PFSK-1 (cell line): Measurements from ENCODE around the gene GFOD1.

Experiments
- FOXP2 ChIP-seq: optimal IDR thresholded peaks from 2 replicates; pipeline ENCODE3; 2011; ENCODE audit warnings: borderline replicate concordance, control low read depth, inconsistent platforms; ENCODE audit not compliant: insufficient read depth; ENCODE audit errors: extremely low read length, extremely low read depth
- POLR2AphosphoS5 ChIP-seq: IDR thresholded peaks from 2 replicates; pipeline ENCODE4 v1.6.1; 2012; ENCODE audit warnings: low read depth, mild to moderate bottlenecking, control low read depth, low read length, moderate library complexity
- SIN3A ChIP-seq: IDR thresholded peaks from 2 replicates; pipeline ENCODE4 v1.6.1; 2012; ENCODE audit warnings: mild to moderate bottlenecking, low read length, moderate library complexity, borderline replicate concordance; ENCODE audit not compliant: insufficient read depth
- TAF1 ChIP-seq: IDR thresholded peaks from 2 replicates; pipeline ENCODE4 v1.6.1; 2012; ENCODE audit warnings: low read length, control low read depth, borderline replicate concordance; ENCODE audit not compliant: insufficient read depth
- TF ChIP-seq, protein P1 (sequence below), 2 experiments: IDR thresholded peaks; 2 replicates each; pipeline versions ENCODE4 v1.6.1 to v1.8.0; 2011 to 2012; ENCODE audit warnings: low read depth in 2 of 2, low read length in 2 of 2, control low read depth in 1 of 2, inconsistent platforms in 1 of 2, mild to moderate bottlenecking in 1 of 2, moderate library complexity in 1 of 2; ENCODE audit not compliant: insufficient read depth in 1 of 2

The GFOD1 gene

DNA sequence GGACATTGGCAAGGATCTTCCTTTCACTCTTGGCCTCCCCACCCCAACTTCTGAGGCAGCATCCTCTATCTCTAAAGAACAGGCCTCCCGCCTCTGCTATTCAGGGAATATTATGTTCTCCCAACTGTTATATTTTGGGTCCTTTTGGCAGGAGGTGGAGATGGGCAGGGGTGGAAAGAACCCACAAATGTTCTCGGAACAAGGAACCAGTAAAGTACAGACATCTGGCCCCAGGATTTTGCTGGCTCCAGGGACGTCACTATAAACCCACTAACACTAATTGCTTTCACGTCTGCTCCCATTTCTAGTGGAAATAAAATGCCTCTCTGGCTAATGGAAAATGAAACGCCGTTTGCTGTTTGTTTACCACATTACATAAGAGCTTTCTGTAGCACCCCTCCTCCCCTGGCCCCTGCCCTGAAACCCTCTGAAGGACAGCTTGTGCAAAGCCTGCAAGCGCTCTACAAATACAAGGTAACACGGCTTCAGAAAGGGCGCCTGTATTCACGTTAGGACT lies 81.4 kb downstream of the GFOD1 start:
- TF ChIP-seq, protein P1, sequence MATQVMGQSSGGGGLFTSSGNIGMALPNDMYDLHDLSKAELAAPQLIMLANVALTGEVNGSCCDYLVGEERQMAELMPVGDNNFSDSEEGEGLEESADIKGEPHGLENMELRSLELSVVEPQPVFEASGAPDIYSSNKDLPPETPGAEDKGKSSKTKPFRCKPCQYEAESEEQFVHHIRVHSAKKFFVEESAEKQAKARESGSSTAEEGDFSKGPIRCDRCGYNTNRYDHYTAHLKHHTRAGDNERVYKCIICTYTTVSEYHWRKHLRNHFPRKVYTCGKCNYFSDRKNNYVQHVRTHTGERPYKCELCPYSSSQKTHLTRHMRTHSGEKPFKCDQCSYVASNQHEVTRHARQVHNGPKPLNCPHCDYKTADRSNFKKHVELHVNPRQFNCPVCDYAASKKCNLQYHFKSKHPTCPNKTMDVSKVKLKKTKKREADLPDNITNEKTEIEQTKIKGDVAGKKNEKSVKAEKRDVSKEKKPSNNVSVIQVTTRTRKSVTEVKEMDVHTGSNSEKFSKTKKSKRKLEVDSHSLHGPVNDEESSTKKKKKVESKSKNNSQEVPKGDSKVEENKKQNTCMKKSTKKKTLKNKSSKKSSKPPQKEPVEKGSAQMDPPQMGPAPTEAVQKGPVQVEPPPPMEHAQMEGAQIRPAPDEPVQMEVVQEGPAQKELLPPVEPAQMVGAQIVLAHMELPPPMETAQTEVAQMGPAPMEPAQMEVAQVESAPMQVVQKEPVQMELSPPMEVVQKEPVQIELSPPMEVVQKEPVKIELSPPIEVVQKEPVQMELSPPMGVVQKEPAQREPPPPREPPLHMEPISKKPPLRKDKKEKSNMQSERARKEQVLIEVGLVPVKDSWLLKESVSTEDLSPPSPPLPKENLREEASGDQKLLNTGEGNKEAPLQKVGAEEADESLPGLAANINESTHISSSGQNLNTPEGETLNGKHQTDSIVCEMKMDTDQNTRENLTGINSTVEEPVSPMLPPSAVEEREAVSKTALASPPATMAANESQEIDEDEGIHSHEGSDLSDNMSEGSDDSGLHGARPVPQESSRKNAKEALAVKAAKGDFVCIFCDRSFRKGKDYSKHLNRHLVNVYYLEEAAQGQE (IDR thresholded peaks at IDR 0.05; ENCODE audit: insufficient read depth in 1 of 2, low read depth in 2 of 2, low read length in 2 of 2) = no peak
- TF ChIP-seq TAF1 = no peak
- TF ChIP-seq SIN3A = no peak
- TF ChIP-seq POLR2AphosphoS5 = no peak
- TF ChIP-seq FOXP2 = no peak

DNA sequence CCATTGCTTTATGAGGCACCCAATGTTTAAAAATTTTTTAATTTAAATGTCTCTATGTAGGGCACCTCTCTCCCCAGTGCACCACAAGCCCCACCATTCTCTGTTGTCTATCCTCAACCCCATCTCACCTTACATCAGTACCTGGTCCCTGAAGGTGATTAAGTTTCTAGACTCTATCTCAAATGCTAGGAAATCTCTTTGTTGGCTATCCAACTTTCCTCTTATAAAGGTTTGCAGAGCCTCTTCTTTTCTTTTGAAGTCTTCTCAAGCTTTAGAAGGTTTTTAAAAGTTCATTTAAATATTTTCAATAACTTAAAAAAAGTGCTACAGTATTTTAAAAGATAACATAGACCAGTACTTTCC lies 82.5 kb downstream of the GFOD1 start:
- TF ChIP-seq POLR2AphosphoS5 (no peak), FOXP2 (no peak), SIN3A (no peak), TAF1 (no peak)
- TF ChIP-seq, protein P1 (IDR thresholded peaks at IDR 0.05; ENCODE audit: insufficient read depth in 1 of 2, low read depth in 2 of 2, low read length in 2 of 2) = no peak

DNA sequence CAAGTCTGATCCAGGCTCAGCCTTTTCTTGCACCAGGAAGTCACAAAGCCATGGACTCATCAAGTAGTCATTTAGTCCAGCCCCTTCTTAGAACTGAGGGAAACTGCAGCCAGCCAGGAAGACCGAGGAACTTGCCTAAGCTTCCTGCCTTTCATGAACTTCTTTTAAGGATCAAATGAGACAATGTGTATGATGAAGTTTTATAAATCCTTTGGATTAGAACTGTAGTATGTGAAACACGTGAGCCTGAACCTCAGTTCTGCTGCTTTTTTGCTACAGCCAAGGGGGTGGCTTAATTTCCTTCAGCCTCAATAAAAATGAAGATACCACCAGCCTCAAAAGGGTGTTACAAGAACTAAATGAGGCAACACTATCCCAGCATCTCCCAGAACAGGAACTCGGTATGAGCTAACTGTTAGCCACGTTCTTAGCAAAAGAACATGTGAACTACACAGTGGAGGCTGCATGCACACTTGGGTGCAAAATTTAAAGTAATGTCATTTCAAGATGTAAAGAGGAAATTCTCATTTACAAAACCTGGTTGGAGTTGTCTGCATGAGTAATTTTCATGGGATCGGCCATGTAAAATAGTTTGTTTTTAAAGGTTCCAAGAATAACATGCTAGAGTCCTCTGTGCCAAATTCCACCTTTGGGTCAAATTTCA lies 83.0 kb downstream of the GFOD1 start:
- TF ChIP-seq SIN3A = no peak
- TF ChIP-seq, protein P1 (IDR thresholded peaks at IDR 0.05; ENCODE audit: insufficient read depth in 1 of 2, low read depth in 2 of 2, low read length in 2 of 2) = no peak
- TF ChIP-seq FOXP2 = no peak
- TF ChIP-seq POLR2AphosphoS5 = no peak
- no peak for TF ChIP-seq TAF1

DNA sequence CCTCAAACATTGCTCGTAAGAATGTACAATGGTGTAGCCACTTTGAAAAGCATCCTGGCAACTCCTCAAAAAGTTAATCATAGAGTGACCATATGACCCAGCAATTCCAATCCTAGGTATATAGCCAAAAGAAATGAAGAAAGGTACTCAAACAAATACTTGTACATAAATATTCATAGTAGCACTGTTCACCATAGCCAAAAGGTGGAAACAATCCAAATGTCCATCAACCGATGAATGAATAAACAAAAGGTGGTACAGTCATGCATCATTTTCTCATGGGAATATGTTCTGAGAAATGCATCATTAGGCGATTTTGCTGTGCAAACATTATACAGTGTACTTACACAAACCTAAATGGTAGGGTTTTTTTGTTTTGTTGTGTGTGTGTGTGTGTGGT lies 84.7 kb downstream of the GFOD1 start:
- TF ChIP-seq, protein P1 (IDR thresholded peaks at IDR 0.05; ENCODE audit: insufficient read depth in 1 of 2, low read depth in 2 of 2, low read length in 2 of 2) = no peak
- TF ChIP-seq SIN3A (no peak), POLR2AphosphoS5 (no peak), TAF1 (no peak), FOXP2 (no peak)
